AG04449 (cell line): ENCODE data around the gene MTA2.
A peak's percentile ranks its signal among the peaks of the same experiment; 100 is the strongest.
"Not testable (repeated sequence)": the region's sequence is repeated elsewhere in the genome, so short reads cannot be mapped to it uniquely, and the experiment has no call there.

ENCODE experiments used
- CTCF ChIA-PET: fragments of 350-600 bp; formaldehyde crosslinking; extraction: SDS; loops from one replicate; lab custom pipeline; 2021; ENCODE audit warnings: antibody characterized with exemption; lab: Yijun Ruan, JAX
- POLR2A ChIA-PET: fragments of 400-600, 350-600 bp; formaldehyde crosslinking; extraction: SDS; loops from one replicate; lab custom pipeline; 2020; ENCODE audit warnings: antibody characterized with exemption, inconsistent platforms; lab: Yijun Ruan, JAX
- DNase-seq: peaks from one replicate; pipeline ENCODE4 v3.0.0-alpha.2; 2010; ENCODE audit warnings: low read depth, low spot score
- H3K4me3 ChIP-seq: 2 replicates; pipeline ENCODE4 v1.5.1; 2011; ENCODE audit warnings: low read depth, mild to moderate bottlenecking, control low read depth, low read length
- TF ChIP-seq, protein P1 (sequence below): IDR thresholded peaks from one replicate; pipeline ENCODE4 v1.5.1; 2011; ENCODE audit warnings: mild to moderate bottlenecking, moderate library complexity, low read length, control low read depth, inconsistent platforms; ENCODE audit not compliant: insufficient read depth; ENCODE audit errors: missing control alignments

MTA2 gene

DNA sequence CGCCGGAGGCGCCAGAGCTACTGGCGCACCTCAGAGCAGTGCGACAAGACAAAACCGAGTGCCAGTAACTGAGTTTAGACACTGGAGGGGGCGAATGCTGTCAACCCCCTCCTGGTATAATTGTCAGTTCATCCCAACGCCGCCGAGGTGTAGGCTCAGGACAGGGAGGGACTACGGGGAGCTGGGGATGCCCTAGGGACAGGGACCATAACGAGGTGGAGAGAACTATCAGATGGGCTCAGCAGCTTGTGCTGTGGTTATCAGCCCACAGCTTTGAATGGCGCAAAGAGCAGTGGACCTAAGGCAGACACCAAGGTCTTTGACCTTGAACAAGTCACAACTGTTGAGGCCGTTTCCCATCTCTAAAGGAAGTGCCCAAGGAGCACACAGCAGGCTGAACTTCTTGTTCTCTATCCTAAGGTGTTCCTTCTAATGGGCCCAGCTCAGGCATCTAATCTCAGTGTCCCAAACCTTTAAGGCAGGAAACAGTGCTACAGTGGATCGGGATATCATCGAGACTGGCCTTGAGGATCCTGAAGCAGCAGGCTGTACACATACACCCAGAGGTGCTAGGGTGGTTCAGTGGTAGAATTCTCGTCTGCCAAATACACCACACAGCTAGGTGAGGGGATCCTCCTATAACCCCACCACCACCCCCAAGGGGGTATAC, 9.4 kb downstream of the MTA2 start:
- POLR2A ChIA-PET = interaction anchor here (0.6 to 3.1 kb wide), 30 partner anchors 9 to 280 kb away, joined by 3 to 65 read pairs (median 6); partner anchors contain the start of genes AHNAK, B3GAT3, C11orf98 and CSKMT
- TF ChIP-seq, protein P1, sequence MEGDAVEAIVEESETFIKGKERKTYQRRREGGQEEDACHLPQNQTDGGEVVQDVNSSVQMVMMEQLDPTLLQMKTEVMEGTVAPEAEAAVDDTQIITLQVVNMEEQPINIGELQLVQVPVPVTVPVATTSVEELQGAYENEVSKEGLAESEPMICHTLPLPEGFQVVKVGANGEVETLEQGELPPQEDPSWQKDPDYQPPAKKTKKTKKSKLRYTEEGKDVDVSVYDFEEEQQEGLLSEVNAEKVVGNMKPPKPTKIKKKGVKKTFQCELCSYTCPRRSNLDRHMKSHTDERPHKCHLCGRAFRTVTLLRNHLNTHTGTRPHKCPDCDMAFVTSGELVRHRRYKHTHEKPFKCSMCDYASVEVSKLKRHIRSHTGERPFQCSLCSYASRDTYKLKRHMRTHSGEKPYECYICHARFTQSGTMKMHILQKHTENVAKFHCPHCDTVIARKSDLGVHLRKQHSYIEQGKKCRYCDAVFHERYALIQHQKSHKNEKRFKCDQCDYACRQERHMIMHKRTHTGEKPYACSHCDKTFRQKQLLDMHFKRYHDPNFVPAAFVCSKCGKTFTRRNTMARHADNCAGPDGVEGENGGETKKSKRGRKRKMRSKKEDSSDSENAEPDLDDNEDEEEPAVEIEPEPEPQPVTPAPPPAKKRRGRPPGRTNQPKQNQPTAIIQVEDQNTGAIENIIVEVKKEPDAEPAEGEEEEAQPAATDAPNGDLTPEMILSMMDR = no peak
- CTCF ChIA-PET = interaction anchor here (0.7 to 6.8 kb wide), 25 partner anchors 9 to 271 kb away, joined by 3 to 95 read pairs (median 4); partner anchors contain the start of genes B3GAT3, C11orf98, CSKMT and EEF1G
- DNase-seq = no peak
- H3K4me3 ChIP-seq = peak overlapping the region; percentile 66

DNA sequence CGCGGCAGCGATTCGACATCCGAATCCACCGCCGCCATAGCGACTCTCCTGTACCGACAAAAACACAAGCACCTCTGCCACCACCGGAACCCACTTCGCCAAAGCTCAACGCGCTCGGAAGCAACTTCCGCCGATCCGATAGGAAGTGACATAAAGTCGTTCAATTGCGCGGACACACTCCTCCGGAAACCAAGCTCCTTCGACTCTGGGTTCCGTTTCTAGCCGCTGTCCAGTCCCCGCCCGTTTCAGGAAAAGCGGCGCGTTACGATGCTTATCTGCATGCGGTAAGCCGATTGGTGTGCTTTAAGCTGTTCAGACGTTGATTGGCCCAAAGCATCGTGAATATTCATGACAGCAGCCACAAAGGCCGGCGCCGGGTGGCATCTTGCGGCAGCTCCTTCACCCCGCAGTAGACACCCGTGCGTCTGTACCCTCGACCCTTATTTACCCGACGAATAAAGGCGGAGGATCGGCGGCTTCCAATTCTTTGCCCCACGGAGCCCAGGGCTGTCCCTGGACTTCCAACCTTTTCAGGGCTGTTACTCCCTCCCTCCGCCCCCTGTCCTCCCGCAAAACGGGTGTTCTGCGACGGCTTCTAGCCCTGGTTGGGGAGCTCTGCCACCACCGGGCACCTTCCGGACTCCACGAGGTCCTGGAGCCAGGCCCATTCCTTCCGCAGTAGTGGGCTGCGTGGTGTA, 10.1 kb downstream of the MTA2 start, which contains the start of gene TUT1:
Gene TUT1 (minus strand): TSS at position 76 of the 698 bp plus-strand sequence. CDS start 38 bp downstream, at position 38.
- TF ChIP-seq, protein P1 = no peak
- peak; percentile 97 for DNase-seq
- H3K4me3 ChIP-seq = peak within 1 kb of the TSS; percentile 77
- CTCF ChIA-PET = interaction anchor here (0.7 to 6.8 kb wide), 25 partner anchors 10 to 271 kb away, joined by 3 to 95 read pairs (median 4); partner anchors contain the start of genes B3GAT3, C11orf98, CSKMT and EEF1G
- POLR2A ChIA-PET = interaction anchor here (0.6 to 3.1 kb wide), 38 partner anchors 9 to 290 kb away, joined by 3 to 65 read pairs (median 5); partner anchors contain the start of genes AHNAK, B3GAT3, C11orf98 and CSKMT

DNA sequence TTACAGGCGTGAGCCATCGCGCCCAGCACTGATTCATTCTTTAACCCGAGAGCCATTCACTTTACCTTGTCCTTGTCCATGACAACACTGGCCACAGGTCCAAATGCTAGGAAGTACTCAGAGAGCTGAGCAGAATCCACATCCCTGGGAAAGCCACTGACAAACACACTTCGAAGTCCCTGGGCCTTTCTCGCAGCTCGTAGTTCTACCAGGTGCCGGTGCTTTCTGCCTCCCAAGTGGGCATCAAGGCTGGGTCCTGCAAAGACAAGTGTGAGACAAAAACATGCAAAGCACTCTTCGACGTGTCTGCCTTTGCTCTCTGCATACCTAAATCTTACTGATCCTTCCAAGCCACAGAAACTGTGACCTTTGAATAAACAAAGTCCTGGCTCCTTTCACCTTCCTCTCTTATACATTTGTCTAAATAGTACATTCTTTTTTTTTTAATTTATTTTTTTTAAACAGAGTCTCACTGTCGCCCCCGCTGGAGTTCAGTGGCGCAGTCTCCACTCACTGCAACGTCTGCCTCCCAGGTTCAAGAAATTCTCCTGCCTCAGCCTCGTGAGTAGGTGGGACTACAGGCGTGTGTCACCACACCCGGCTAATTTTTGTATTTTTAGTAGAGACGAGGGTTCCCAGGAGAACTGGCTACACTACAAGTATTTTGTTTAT, 12.6 kb downstream of the MTA2 start:
- ChIA-PET POLR2A (interaction anchor here (0.6 kb wide), 1 partner anchor 109 kb away, joined by 3 read pairs; no protein-coding TSS in a partner anchor), CTCF (interaction anchor here (1.1 to 2.5 kb wide), 4 partner anchors 15 to 164 kb away, joined by 4 to 9 read pairs (median 5); partner anchors contain the start of genes B3GAT3 and EEF1G)
- no peak overlapping the region for H3K4me3 ChIP-seq
- DNase-seq = no peak
- TF ChIP-seq, protein P1 = peak; percentile 16

DNA sequence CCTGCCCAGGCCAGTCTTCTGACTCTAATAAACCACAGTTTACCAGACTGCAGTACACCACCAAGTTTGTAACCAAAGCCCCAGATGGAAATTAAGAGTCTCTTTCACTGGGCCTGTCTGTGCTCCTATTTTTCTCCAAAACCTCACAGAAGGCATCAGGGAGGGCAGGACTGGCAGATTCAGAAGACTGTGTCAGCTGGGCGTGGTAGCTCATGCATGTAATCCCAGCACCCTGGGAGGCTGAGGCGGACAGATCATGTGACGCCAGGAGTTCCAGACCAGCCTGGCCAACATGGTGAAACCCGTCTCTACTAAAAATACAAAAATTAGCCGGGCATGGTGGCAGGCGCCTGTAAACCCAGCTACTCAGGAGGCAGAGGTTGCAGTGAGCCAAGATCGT, 16.3 kb downstream of the MTA2 start:
- ChIA-PET CTCF (interaction anchor here (1.4 to 2.5 kb wide), 2 partner anchors 10 to 191 kb away, joined by 6 to 7 read pairs; no protein-coding TSS in a partner anchor), POLR2A (interaction anchor here (3.1 kb wide), 1 partner anchor 11 kb away, joined by 8 read pairs; the partner anchor contains the start of gene EEF1G)
- DNase-seq, H3K4me3 ChIP-seq: not testable (repeated sequence)

DNA sequence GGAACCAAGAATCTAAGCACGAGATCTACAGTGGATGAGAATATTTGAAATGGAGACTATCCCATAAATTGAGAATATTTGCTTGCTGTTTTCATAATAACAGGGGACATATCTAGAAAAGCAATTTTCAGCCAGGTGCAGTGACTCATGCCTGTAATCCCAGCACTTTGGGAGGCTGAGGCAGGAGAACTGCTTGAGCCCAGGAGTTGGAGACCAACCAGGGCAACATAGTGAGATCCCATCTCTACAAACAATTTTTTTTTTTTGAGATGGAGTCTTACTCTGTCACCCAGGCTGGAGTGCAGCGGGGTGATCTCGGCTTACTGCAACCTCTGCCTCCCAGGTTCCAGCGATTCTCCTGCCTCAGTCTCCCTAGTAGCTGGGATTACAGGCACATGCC, 19.9 kb downstream of the MTA2 start:
- H3K4me3 ChIP-seq, DNase-seq: not testable (repeated sequence)
- ChIA-PET POLR2A (interaction anchor here (1.1 to 1.6 kb wide), 2 partner anchors 8 to 20 kb away, joined by 3 to 4 read pairs; partner anchors contain the start of genes EEF1G and MTA2), CTCF (interaction anchor here (1.3 to 2.4 kb wide), 2 partner anchors 10 to 13 kb away, joined by 4 to 8 read pairs; partner anchors contain the start of gene TUT1)

DNA sequence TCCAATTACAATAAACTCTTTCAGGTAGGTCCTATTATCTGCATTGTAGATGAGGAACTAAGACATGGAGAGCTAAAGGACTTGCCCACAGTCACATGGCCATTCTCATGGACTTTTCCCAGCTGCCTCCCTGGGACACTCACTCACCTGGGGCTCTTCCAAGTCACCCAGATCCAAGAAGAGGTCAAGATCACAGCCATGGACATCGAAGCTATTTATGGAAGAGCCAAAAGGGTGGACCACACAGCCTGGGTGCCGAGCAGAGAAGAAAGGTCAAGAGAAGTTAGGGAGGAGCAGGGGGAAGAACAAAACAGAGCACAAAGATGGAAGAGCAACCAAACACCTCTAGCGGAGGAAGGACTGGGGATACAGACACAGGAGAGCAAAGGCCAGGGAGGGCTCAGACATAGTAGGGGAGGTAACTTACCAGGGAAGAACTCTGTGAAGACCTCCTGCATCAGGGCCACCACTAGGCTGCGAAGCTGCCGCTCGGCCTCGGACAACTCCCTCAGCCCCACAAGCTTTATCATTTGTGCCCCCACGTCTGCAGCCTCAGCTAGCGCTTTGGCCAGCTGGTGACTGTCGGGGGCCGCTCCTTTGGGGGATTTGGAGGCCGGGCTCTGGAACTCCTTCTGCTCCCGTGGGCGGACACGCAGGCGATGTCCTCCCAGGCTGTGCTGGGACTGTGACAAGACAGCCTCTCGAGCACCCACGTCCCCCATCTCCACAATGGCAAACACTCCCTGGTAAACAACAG, 20.5 kb downstream of the MTA2 start:
- H3K4me3 ChIP-seq = no peak overlapping the region
- ChIA-PET POLR2A (interaction anchor here (1.1 to 3.0 kb wide), 2 partner anchors 11 to 21 kb away, joined by 3 to 16 read pairs; partner anchors contain the start of genes MTA2 and TUT1), CTCF (interaction anchor here (1.3 to 2.4 kb wide), 3 partner anchors 10 to 157 kb away, joined by 4 to 8 read pairs (median 5); partner anchors contain the start of gene TUT1)
- TF ChIP-seq, protein P1 = no peak
- no peak for DNase-seq
